GM18499 (cell line): ENCODE data around the gene MATN1.

Experiments used
- ATAC-seq: cut with Tn5 transposase; IDR thresholded peaks from one replicate; pipeline ENCODE4 v1.9.1; 2021; ENCODE audit warnings: moderate number of reproducible peaks; ENCODE audit not compliant: insufficient read depth, unreplicated experiment

The MATN1 gene

DNA sequence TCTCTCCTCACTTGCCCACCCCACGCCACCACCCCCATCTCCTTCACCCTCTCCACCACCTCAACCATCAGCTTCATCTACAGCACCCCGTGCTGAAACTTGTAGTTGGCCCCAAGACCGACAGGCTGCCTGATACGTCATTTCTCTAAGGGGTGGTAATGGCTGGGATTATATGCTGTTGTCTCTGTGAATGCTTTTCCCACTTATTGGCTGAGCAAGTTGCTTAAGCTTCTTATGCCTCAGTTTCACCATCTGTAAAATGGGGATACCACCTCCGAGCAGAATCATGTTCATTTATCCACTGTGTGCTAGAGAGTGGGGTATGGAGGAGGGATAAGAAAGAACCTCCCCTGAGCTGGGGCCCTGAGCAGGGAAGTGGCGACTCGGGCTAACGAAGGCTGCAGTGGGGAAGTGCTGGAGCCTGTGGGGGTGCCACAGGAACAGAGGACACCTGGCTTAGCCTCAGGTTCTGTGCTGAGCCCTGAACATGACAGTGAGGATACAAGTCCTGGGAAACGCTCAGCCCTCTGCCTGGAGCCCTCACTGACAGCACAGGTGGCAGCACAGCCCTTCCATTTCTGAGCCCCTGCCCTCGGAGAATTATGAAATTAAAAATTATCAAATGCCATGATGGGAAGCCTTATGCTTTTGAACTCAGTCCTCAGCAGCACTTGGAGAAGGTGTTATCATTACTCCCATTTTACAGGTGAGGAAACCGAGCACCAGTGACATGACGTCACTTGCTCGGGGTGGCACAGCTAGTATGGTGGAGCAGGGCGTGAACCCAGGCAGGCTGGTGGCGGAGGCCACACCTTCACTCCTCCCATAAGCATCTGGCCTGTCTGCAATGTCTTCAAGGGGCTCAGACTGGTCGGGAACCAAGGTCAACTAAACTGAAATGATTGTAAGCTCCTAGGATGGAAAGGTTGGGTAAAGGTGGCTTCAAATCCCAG lies 2.8 kb downstream of the MATN1 start:
- ATAC-seq = no peak

DNA sequence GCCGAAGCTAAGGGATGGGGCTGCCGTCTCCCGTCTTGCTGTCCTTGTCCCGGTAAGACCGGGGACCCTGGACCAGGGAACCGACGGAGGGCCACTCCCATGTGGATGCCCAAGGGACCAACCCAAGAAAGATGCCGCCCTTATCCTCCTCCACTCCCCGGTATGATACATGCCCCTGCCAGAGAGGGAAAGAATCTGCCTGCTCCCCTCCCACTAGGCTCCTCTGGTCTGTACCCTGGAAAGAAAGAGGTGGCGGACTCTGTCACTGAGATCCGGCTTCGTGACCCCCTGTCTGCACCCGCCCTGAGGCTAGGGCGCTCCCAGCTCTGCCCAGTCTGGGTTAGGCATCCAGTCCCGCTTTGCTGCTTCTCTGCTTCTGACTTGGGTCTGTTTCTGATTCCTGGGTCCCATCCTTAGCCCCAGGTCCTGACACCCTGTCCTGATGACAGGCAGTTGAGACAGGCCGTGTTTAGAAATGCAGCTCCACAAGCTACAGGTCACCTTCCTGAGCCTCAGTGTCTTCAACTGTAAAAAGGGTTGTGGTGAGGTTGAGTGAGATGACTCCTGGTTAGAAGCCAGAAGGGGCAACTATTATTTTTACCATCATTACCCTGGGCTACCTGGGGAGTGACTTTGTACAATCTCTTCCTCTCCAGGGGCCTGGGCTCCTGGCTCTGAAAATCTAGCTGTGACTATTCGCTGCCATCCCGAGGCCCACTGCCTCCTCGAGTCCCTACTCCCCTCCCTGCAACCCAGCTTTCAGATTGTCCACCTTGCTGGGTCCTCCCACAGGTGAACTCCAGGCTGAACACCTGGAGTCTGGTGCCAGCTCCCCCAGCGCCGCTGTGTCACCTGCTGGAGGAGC lies 3.7 kb downstream of the MATN1 start:
- no peak for ATAC-seq

DNA sequence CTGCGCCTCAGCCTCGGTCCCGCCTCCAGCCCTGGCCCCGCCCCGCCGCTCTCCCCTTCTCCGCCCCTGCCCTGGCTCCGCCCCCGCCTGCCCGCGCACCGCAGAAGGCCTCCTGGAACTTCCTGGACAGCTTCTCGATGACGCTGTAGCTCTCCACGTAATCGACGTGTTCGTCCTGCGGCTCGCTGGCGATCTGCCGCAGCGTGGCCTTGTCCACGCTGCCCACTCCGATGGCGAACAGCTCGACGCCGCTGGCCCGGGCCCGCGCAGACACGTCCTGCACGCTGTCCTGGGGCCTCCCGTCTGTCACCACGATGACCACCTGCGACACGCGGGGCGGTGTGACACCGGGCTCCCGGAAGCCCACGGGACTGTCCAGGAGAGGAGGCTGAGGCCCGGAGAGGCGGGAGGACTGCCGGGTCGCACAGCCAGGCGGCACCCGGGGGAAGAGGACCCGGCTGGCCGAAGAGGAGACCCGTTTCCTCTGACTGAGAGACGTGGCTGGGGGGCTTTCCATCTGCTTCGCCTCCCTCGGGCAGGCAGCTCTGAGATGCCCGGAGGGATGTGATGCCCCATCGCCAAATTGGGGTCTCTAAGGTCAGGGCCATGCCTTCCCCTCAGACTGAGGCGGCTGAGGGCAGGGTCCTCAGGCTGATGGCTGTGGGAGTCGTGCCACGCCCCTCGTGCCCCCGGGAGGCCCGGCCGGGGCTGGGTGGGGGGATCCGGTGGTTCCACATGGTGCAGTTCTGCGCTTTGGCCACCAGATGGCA lies 4.6 kb downstream of the MATN1 start:
- ATAC-seq = no peak

DNA sequence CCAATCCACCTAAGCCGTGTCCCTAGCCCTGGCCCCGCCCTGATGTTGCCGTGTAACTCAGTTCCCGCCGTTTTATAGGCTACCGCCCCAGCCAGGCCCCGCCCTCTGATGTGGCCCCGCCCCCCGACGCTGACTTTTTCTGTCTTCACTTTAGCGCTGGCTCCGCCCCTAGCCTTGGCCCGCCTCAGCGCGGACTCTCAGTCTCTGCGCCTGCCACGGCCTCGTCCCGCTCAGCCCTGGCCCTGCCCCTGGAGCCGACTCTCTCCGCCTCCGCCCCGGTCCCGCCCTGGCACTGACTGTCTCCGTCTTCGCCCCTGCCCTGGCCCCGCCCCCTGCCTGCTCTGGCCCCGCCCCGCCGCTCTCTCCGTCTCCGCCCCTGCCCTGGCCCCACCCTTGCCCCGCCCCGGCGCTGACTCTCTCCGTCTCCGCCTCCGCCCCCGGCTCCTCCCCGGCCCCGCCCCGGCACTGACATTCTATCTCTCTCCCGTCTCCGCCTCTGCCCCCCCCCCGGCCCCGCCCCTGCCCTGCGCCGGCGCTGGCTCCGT lies 5.2 kb downstream of the MATN1 start:
- ATAC-seq = peak; percentile 48

DNA sequence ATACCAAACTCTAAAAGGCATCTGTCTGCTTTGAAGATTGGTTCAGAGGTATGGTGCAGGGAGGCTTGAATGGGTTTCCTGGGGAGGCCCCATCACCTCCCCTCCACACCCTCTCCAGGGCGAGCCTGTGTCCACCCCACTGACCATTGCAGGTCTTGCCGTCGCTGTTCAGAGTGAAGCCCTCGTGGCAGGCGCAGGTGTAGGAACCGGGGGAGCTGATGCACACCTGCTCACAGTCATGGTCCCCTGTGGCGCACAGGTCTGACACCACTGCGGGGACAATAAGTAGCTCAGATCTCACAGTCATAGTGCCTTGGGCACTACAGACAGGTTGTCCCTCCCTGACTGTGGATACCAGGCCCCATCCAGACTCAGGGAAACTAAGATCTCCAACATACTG lies 6.7 kb downstream of the MATN1 start:
- ATAC-seq = no peak

DNA sequence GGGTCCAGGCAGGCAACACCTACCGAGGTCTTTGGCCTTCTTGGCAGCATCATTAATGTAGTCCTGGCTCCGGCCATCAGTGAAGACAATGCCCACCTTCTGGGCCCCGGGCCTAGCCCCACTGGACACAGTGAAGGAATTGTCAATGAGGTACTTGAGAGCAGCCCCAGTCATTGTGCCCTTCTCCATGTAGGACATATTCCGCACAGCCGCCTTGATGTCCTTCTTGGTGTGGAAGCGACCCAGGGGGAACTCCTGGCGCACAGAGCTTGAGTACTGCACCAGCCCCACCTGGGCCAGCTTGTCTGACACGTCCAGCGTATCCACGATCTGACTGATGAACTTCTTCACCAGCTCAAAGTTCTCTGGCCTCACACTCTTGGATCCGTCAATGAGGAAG lies 7.5 kb downstream of the MATN1 start:
- no peak for ATAC-seq

DNA sequence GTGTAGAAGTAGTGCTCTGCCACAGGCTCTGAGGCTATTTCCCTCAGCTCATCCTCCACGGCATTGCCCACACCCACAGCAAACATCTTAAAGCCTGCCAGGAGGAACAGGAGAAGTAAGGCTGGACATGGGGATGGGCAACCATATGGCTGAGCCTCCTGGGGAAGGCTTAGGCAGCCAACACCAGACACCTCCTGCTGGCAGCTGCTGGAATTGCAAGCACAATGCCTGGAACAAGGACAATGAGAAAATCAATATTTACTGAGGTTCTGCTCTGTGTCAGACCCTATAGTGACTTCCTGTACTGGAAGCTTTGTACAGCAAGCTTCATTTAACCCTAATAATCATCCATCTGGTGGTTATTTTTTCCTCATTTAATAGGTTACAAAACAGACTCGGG lies 8.2 kb downstream of the MATN1 start:
- ATAC-seq = no peak

DNA sequence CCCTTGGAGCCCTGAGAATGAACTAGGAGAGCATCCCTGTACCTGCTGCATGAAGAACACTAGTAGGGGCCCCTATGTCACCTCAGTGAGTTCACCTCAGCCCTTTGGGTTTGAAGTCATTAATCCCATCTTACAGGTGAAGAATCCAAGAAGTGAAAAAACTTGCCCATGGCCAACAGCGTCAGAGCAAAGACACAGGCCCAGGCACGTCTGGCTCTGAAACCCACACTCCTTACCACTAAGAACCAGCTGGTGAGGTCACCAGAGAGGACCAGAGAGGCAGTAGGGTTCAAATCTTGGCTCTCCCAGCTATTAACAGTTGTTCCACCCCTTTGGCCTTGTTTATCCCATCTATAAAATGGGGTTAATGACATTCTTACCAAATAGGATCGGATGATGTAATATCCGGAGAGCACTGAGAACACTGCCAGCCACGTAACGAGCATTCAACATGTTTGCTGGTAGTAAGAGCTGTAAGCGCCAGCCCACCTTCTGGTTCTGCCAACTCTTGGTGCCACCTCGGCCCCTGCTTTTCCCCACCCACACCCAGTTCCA lies 8.8 kb downstream of the MATN1 start:
- ATAC-seq = no peak

DNA sequence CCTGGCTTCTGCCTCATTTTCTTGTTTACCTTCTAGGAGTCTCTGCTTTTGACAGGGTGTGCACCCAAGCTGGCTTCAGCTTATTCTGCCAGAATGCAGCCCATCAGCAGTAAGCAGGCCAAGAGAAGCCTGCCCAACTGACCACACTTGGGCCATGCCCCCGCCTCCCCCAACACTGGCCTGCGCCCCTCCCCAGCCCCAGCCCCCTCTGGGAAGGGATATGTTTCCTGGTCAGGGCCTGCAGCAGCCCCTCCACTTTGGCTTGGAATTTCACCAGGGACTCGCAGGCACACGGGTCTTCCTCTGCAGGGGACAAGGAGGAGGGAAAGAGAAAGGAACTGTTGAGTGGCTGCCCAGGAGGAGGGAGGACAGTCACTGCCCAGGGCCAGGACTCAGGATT lies 9.4 kb downstream of the MATN1 start:
- no peak for ATAC-seq

DNA sequence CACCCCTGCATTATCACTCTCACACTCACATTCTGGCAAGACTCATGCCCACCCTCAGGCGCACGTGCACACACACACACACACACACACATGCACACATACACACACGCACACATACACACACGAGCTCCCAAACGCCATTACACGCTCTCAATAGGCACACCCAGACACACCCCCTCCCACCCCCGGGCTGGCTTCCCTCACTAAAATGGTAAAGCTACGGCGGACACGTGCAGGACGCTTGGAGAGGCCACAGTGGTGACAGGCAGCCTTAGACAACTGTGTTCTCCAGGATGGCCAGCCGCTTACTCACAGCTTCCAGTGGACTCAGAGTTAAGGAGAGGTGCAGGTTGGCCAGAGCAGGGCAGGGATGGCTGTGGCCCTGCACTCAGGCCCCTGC lies 10.1 kb downstream of the MATN1 start:
- ATAC-seq = no peak

DNA sequence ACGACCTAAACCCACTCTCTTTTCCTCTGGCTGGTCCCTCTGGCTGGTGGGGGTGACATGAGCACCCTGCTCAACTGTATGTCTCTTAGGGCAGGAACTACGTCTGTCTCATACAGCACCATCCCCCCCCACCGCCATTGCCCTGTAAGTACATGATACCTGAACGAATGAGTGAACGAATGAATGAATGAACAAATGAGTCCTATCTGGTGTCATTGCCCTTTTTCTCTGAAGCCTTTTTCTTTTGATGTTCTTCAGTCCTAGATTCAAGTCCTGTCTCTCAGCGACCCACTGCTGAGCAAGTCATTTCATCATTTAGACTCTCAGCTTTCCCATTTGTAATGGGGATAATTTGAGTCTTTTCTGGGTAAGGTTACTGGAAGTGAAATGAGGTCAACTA lies 10.8 kb downstream of the MATN1 start:
- ATAC-seq = no peak

DNA sequence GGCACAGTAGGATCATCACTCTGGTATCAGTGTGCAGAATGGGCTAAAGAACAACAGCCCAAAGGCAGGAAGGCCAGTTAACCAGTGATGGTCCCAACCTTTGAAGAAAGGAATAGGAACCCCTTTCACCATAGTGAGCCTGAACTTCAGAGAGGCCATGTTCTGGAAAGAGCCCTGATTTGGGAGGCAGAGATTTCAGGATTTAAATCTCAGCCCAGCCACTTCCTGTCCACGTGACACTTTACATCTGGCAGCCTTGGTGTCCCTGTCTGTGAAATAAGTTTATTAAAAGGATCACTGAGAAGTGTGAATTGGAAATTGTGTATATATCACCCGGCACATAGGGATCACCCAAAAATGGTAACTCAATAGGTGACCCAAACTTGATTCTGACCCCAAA lies 13.0 kb downstream of the MATN1 start:
- ATAC-seq = no peak

DNA sequence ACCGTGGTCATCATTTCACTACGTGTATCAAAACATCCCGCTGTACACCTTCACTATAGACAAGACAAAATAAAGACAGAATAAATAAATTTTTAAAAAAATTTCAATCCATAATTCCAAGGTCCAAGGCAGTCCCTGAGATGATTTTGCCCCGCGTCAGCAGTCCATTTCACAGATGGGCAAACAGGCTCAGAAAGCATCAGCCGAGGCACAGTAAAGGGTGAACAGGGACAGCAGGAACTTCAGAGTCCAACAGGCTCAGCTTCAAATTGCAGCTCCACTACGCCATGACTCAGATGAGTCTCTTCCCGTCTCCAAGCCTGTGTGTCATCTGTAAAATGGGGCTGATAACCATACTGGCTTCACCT lies 15.0 kb downstream of the MATN1 start:
- no peak for ATAC-seq

DNA sequence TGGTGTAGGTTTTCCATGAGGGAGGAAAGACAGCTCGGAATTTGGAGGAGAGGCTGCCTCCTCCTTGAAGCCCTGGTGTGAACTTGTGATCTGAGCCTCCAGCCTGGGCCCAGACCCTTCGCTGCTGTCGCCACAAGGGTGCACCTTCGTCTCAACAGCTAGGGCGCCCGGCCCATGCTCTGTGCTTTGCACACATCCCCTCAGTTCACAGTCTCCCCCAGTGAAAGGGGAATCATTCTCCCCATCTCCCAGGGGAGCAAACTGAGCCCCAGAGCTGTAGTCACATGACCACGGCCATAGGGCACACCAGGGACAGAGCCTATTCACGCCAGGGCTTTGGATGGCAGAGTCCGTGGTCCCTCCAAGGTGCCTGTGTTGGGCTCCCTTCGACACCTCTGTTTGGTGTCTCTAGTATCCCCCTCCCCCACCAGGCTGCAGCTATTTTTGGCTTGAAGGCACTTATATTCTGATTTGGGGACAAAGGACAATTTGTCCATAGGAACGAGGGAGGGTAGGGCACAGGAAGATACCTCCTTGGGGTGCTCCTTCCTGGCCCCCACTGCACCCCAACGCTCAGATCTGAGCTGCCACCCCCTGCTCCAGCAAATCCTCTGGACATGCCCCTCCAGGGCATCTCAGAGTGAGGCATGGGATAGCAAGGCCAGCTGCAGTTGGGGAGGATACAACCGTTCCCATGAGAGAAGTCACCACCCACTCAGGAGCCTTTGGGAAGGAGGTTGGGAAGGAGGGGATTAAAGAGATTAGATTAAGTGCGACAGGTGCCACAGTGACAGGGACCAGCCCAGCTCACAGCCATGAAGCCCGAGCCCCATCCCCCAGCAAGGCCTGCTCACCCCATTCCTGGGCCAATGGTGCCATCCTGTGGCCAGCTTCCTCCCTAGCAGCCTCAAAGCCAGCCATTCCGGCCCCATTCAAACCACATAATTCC lies 15.7 kb downstream of the MATN1 start:
- no peak for ATAC-seq

DNA sequence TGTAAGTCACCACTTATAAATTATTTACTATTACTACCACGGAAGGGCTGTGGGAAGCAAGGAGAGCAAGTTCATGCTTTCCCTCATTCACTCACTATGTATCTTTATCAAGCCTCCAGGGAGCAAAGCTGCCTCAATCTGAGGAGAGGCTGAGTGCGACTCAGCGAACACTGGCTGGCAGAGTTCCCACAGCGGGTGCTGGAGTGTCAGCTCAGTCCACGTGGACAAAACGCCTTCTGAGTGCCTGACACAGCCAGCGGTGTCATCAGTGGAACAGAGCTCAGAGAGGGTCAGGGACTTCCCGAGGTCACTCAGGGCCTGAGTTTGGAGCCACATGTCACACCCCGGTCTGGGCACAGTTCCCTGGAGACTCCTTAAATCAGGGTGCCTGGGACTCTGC lies 16.9 kb downstream of the MATN1 start:
- no peak for ATAC-seq

DNA sequence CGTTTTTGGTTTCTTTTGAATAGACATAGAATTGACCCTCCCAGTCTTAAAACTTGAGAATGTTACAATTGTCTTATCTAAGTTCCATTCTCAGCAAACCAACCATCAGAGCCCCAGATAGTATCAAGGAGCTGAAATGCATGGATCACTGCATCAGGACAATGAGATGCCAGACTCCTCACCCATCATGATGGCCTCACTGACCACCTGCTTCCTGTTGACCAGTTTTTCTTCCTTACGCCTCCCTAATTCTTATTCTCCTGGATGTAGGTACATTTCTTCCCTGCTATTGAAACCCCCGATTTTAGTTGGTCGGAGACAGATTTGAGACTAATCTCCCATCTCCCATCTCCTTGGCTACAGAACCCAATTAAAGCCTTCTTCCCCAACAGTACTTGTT lies 17.7 kb downstream of the MATN1 start:
- ATAC-seq = no peak

DNA sequence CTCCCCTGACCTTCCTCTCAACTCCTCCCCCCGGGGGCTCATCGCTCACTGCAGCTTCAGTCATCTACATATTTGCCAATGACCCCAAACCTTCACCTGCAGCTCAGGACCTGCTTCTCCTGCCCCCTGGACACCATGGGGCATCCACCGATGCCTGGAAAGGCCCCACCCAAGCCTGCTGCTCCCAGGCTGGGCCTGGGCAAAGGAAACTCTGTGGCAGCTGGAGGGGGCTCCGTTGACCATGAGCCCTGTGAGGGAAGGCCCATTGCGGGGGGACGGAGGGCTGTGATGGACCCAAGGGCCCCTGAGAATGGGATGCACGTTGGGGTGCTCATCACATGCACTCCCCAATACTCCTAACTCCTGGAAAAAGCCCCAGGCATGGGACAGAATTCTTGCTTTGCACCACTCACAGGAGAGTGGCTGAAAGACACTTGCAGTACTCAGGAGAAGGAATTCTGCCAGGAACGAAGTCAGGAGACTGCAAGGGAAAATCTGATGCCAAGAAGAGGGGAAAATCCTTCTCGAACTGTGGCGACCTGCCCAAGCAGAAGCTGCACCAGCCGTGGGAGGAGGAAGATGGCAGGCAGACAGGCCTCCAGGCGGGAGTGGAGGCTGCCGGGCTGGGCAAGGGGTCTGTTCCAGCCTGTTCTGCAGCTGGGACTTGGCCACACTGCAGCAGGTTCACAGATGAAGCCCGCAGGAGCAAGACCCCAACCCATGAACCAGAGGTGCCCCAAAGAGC lies 18.4 kb downstream of the MATN1 start:
- ATAC-seq = no peak

DNA sequence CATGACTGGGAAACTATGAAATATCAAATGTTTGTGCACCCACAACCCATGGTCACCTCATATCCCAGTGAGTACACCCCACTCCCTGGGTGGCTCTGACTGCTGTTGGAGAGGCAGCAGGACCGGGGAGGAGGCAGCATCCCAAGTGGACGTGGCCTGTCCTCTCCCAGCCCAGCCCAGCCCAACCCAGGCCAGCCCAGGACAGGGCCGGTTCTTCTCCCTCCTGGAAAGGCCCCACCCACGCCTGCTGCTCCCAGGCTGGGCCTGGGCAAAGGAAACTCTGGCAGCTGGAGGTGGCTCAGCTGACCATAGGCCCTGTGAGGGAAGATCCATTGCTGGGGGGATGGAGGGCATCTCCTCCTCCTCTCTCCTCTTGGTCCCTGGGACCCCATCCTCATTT lies 19.1 kb downstream of the MATN1 start:
- ATAC-seq = no peak
